GM18511 (cell line): ENCODE data around the gene GDF10.

Experiments
- ATAC-seq: cut with Tn5 transposase; IDR thresholded peaks from one replicate; pipeline ENCODE4 v1.9.1; 2021; ENCODE audit warnings: mild to moderate bottlenecking, moderate library complexity; ENCODE audit not compliant: unreplicated experiment

Gene GDF10

DNA sequence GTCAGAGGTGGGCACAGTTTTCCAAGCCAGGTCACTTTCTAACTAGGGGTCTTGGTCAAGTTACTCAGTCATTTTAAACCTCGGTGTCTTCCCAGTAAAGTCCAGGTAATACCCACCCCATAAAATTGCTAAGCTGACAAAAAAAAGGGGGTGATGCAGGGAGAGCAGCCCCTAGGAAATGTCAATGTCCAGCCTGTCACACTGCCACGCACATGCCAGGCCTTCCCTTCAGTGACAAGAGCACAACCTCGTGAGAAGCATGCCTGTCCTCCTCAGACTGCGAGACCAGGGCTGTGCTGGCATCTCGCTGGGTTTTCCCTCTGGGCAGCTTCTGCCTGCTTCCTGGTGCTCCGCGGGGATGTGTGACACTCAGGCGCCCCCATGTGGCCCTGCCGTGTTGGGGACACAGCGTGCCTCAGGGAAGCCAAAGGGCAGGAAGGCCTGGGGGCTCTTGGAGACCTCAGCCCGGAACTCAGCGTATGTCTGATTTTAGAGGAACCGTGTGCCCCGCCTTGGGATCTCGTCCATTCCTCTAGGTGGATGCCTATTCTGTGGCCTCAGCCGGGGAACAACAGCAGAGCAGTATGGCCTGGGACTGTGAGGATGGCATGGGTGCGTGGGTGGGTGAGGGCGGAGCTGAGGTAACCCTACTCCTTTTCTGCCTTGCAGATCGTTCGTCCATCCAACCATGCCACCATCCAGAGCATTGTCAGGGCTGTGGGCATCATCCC, 12.1 kb downstream of the GDF10 start:
- ATAC-seq, result no peak

DNA sequence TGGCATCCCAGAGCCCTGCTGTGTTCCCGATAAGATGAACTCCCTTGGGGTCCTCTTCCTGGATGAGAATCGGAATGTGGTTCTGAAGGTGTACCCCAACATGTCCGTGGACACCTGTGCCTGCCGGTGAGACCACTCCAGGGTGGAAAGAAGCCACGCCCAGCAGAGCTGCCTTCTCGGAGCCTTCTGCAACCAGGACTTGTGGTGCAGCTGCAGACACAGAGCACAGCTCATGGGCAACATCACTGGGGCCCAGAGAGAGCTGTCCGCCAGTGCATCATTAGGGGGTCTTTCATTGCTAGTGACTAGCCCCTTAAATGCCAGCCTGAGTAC, 12.6 kb downstream of the GDF10 start:
- no peak for ATAC-seq

DNA sequence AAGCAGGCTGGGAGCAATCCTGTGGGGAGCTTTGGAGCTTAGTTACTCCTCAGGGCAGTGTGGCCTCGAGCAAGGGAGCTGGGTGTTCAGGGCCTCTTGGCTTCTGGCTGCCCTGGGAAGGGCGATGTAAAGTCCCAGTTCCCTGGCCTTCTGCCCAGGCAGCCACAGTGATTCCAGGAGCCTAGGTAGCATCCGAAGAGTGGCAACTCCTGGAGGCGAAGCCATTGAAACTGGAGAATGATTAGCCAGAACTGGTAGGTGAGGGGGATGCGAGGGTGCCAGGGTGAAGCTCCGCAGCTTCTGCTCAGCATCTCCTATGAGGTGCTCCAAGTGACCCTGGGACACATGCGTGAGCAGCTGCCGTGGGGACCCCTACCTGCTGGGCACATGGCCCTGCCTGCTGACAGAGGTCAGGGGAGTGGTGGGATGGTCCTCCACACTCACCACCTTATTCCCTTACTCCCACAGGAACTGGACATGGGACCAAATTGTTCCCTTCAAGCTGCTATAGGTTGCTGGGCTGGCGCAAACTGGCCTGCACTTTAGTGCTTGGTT, 14.5 kb downstream of the GDF10 start:
- ATAC-seq, result no peak

DNA sequence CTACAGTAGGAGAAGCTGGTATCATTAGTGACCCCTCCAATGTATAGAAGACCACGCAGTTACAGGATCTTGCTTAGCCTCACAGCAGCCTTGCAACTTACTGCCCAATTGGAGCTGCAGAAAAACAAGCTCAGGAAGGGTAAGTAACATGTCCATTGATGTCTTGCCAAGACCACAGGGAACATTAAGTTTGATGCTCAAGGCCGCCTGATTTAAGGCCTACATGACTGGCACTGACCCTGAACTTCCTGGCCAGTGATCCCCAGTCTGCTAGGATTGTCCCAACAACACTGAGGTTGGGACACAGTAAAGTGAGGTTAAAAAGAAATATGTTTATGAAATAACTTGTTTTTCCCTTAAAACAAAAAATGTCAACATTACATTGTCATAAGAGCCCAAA, 15.4 kb downstream of the GDF10 start:
- no peak for ATAC-seq

DNA sequence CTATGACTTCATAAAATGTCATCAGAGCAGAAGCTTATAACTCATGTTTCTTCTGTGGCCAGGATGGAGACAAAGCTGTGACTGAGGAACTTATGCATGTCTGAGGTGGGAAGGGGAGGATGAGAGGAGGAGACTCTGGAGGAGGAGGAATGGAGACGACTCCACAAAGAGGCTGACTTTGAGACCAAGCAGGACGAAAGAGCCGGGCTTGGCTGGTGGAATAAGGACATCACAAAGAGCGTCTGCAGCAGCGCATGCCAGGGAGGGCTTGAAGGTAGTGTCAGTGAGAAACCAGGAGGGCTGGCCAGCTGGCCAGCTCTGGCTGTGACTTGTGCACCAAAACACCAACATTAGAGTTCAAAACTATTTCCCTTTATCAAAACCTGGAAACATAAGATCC, 16.1 kb downstream of the GDF10 start:
- no peak for ATAC-seq

DNA sequence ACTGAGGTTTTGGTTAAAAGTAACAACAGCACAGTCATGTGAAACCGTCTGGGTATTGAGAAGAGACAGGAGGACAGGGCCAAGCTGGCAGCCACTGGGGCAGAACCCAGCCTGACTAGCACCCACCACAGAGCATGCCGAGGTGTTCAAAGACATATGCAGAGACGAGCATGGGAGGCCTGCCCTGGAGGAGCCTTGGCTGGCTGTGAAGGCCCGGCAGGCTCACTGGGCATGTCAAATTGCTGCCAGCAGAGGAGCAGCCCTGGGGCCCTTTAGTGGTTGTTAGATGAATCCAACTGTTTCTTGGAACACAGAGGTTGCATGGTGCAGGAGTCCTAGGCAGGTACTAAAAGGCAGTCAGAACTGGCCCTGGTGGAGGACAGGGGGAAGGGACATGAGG, 17.3 kb downstream of the GDF10 start:
- ATAC-seq, result no peak

DNA sequence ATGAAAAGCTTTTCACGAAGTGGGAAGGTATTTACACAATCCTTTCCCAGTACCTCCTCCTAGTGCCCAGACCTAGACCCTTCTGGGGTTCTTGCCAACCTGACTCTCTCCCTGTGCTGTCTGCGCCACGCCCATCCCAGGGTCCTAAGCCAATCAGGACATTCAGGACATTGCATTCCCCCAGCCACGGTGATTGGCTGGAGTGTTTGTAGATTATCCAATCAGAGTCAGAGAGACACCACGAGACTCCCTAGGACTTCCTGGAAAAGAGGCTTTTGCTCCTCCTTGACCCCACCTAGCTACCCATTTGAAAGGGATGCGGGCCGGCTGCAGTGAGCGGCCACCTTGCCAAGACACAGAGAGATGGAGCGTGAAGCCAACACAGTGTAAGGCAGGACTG, 18.7 kb downstream of the GDF10 start:
- ATAC-seq, result no peak

DNA sequence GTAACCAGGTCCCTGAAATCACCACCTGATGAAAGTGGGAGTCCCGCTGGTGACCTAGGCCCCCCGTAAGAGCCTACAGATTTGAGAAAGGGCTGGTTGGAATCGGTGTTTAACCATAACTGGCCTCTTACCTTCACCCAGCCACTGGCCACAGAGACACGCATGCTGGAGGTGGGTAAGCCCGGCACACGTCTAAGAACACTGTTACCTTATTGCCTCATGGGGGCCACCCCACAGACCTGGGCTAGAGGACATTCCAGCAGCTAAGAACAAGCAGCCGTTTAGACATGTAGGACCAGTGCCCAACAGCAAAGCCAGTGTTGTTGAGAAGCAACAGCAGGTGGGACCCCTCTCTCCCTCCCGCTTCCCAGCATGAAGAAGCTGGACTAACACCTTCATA, 19.8 kb downstream of the GDF10 start:
- ATAC-seq, result no peak

DNA sequence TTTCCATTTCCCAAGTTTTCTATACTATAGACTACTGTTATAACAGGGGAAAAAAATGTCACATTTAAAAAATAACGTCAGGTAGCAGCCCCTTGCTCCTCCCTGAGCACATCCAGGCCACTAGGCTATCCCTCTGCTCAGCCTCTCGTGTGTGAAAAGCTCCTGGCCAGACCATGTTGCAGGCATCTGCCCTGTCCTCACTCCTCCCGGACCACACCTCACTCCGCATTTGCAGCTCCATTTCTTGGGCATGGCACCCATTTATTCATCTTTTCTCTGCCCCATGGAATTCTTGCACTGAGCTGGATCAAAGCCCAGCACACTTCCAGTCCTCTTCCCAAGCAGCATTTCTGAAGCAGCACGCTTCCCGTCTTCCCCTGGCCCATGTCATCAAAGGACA, 20.8 kb downstream of the GDF10 start:
- no peak for ATAC-seq

DNA sequence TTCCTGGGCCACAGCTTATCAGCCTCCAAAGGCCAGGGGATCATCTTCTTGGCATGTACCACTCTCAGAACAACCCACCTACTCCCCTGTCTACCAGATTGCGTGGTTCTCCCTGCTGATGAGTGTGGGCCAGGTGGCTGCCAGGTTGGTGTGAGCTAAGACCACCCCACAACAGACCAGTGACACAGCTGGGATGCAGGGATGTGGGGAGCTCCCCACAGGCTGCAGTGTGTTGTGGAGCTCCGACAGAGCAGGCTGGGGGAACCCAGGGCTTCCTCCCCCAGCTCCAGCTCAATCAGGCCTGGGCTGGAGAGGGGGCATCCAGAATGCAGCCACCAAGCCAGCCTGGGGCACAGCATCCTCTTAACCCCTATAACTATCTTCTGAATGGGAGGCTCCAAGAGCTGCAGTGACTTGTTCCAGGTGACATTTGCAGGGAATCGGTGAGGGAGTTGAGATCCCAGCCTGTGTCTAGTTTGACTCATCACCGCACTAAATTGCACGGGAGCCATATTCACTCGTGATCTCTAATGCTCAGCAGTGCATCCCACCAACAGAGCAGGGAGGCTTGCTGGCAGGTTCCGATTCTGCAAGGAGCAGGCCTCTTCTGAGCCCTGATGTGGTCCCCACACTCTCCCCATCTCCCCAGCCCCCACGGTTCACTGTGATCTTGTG, 21.7 kb downstream of the GDF10 start:
- no peak for ATAC-seq

DNA sequence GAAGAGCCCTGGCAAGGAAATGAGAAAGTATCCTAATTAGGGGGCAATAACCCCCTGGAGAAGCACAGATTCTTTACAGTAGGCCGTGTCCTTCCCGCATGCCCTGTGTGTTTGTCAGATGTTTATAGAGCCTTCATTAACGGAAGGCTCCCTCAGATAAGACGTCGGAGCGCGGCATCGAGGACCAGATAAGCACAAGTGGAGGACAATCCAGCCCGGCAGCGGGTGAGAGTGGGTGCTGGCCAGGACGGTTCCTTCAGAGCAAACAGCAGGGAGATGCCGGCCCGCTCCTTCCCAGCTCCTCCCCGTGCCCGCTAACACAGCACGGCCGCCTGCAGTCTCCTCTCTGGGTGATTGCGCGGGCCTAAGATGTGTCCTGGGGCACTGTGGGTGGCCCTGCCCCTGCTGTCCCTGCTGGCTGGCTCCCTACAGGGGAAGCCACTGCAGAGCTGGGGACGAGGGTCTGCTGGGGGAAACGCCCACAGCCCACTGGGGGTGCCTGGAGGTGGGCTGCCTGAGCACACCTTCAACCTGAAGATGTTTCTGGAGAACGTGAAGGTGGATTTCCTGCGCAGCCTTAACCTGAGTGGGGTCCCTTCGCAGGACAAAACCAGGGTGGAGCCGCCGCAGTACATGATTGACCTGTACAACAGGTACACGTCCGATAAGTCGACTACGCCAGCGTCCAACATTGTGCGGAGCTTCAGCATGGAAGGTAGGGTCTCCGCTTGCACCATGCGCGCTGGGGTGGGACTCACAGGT, 22.5 kb downstream of the GDF10 start, which contains the start of gene GDF2:
GDF2 (plus strand) TSS at position 155 of the 762 bp plus-strand sequence; CDS start at position 370, 215 bp downstream.
- no peak for ATAC-seq

DNA sequence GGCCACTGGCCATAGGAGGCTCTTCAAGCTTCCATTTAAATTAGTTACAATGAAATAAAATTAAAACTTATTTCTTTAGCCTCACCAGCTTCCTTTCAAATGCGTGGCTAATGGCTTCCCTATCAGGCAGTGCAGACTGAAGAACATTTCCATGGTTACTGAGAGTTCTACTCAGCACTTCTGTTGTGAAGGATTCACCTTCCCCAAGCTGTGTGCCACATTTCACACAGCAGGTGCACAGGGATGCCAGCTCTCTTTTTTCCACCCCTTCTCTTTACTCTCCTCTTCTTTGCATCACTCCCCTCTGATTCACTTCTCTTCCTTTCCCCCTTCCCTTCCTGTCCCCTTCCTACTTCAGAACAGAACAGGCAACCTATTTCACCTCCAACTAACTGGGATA, 23.1 kb downstream of the GDF10 start:
- no peak for ATAC-seq

DNA sequence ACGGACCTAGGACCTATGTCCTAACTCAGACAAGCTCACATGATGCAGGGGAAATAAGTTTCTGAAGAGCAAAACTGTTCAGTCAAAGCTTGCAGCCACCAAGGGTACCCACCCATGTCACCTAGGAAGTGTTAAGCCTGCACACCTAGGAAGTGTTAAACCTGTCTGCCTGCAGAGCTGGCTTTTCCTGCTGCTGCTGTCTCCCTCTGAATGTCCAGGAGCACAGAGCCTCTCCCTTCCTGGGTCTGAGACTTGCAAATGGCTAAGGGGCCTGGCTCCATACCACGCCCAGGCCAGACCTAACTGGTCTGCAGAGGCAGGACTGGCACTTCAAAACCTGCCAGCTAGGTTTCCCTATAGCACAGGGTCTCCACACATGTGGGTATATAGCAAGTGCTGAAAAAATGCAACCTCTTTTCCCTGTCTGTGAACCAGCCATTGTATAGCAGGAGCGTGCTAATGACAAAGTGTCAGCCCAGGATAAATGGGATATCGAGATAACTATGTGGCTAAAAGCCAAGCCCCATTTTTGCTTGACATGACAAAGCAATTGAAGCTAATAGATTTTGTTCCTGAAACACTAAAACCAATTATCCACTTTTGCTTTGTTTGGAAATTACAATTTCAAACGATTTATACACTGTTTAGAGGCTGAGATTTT, 23.8 kb downstream of the GDF10 start:
- ATAC-seq, result no peak

DNA sequence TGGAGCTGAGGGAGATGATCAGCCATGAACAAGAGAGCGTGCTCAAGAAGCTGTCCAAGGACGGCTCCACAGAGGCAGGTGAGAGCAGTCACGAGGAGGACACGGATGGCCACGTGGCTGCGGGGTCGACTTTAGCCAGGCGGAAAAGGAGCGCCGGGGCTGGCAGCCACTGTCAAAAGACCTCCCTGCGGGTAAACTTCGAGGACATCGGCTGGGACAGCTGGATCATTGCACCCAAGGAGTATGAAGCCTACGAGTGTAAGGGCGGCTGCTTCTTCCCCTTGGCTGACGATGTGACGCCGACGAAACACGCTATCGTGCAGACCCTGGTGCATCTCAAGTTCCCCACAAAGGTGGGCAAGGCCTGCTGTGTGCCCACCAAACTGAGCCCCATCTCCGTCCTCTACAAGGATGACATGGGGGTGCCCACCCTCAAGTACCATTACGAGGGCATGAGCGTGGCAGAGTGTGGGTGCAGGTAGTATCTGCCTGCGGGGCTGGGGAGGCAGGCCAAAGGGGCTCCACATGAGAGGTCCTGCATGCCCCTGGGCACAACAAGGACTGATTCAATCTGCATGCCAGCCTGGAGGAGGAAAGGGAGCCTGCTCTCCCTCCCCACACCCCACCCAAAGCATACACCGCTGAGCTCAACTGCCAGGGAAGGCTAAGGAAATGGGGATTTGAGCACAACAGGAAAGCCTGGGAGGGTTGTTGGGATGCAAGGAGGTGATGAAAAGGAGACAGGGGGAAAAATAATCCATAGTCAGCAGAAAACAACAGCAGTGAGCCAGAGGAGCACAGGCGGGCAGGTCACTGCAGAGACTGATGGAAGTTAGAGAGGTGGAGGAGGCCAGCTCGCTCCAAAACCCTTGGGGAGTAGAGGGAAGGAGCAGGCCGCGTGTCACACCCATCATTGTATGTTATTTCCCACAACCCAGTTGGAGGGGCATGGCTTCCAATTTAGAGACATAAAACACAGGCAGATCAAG, 25.6 kb downstream of the GDF10 start:
- ATAC-seq, result no peak

DNA sequence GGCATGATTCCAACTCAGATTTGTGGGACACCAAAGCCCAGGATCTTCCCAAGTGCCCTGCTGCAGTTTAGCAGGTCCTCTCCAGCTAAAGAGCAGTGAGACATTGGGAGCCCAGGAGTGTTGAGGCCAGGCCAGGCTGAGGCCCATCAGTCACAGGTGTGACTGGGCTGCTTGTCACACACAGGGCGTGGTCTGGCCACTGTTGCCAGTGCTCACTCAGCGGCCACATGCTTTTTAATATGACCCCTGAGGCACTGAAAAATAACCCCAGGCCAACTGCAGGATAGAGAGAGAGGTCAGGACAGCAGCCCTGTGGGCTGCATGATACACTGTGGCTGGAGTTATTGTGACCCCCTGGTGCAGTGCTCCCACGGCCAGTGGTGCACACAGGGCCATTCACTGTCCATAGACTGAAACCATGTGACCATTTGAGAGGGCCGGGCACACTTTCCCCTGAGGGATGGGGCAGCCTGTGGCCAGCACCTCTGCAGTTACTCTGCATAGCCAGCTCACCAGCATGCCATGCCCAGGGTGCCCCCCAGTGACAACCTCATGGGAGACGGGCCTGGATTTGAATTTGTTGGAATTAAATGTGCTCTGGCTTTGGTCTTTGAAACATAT, 26.4 kb downstream of the GDF10 start:
- no peak for ATAC-seq

DNA sequence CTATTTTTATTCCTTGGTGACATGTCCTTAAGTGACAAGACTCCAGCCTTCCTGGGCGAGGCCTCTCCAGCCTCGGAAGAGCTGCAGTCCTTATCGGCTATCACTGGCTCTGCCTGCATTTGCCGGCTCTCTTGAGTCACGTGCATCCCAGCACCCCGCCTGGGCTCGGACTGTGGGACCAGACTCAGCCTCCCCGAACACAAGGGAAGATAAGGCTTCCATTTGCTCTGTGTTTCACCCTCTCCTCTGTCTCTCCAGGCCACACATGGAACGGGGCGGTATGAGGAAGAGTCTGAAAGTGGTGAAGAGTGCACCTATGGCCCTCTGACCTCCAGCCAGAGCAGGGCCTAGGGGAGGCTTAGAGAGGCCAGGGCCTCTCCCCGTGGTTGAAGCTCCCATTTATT, 26.9 kb downstream of the GDF10 start:
- no peak for ATAC-seq

DNA sequence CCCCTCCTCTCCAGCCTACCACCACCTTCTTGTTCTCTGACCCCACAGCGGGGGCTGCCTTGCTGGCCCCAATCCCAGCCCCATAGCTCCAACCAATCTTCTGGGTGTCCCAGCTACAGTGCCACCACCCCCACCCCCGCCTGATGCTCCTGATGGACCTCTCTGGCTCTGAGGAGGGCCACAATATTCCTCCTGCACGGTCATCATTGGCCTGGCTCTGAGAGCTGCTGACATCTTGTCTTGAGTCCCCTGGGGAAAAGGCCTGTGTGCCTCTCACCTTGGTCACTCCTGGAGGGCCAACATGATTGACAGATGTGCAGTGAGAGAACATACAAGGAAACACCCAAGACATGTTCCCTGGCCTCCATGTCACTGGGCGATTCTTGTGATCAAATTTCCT, 29.9 kb downstream of the GDF10 start:
- no peak for ATAC-seq

DNA sequence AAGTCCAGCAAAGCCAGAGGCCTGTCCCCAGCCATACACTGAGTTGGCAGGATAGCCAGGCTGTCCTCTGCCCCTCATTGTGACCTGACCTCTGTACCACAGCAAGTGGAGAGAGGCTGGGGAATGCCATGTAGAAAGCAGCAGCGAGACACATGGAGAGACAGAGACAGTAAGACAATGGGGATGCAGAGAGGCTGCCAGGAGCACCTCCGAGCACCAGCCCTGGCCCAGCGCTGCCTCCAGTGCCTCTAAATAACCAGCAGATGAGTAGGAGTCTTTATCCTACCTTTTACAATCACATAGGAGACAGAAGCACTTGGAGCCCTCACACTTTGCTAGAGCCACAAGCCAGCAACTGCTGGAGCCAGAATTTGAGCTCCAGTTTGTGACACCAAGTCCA, 30.4 kb downstream of the GDF10 start:
- no peak for ATAC-seq

DNA sequence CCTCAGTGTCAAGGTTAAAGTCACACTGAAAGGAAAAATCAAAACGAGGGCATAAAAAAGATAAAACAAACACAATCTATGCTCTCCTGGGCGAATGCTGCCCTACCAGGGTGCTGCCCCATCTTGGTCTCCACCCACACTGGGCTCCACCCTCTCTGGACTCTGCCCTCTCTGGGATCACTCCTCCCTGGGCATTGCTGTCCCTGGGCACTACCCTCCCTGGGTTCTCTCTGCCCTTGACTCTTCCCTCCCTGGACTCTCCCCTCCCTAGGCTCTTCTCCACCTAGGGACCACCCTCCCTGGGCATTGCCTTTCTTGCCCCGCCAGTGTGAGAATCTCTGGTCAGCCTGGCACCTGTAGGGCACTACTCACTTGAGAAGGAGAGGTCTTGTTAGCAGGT, 30.8 kb downstream of the GDF10 start:
- ATAC-seq, result no peak

DNA sequence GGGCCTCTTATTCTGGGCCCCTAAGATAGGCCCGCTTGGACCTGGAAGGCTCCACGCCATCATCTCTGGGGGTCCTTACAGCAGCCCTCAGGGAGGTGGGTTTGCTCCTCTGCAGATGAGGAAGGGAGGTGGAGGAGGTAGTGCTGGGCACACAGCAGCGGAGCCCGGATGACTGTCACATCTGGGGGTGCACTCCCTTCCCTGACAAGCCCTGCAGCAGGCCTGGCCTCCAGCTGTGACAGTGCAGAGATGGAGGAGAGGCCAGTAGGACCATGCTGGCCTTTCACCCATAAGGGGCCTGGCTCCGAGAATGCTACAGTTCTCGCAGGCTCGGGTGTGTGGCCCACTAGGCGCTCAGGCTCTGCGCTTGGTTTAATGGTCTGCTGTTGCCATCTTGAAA, 31.5 kb downstream of the GDF10 start:
- ATAC-seq, result no peak
